ENCODE results near the gene ANKS1B. TPM values are rescaled to one million over a fixed set of nuclear protein-coding genes. Genes with fewer than 3 reads are reported as not detected.

The ANKS1B gene
- total RNA-seq, 1 donor from 2014 or later = 2.3 TPM

- Mint-ChIP-seq H3K27me3 (ENCODE audit: low read depth) (peaks cover 21% of the 10 kb centered on the region), H3K4me3 (ENCODE audit: unreplicated experiment) (no peak overlapping the region), H3K27ac (ENCODE audit: unreplicated experiment) (no peak overlapping the region), H3K36me3 (ENCODE audit: low read depth) (no peaks in the 10 kb centered on the region), H3K9me3 (ENCODE audit: low read depth) (peaks cover 7% of the 10 kb centered on the region), H3K4me1 (ENCODE audit: low read depth) (no peaks in the 10 kb centered on the region)
- no peak for DNase-seq (ENCODE audit: low spot score)
- no peak for TF ChIP-seq CTCF (IDR thresholded peaks at IDR 0.05)
Measured at GRCh38 chr12:99017971-99018370, 966.8 kb downstream of the ANKS1B start.

GRCh38 chr12:99009654-99010296 lies 975.0 kb downstream of the ANKS1B start:
- no peak overlapping the region for H3K4me3 Mint-ChIP-seq (ENCODE audit: unreplicated experiment)
- H3K36me3 Mint-ChIP-seq (ENCODE audit: low read depth) = no peaks in the 10 kb centered on the region
- H3K27ac Mint-ChIP-seq (ENCODE audit: unreplicated experiment) = no peak overlapping the region
- peaks cover 26% of the 10 kb centered on the region for H3K27me3 Mint-ChIP-seq (ENCODE audit: low read depth)
- TF ChIP-seq CTCF (IDR thresholded peaks at IDR 0.05) = no peak
- H3K4me1 Mint-ChIP-seq (ENCODE audit: low read depth) = no peaks in the 10 kb centered on the region
- no peak for DNase-seq (ENCODE audit: low spot score)
- no peaks in the 10 kb centered on the region for H3K9me3 Mint-ChIP-seq (ENCODE audit: low read depth)

GRCh38 chr12:99005601-99006000 lies 979.1 kb downstream of the ANKS1B start:
- no peak overlapping the region for H3K27ac Mint-ChIP-seq (ENCODE audit: unreplicated experiment)
- H3K4me3 Mint-ChIP-seq (ENCODE audit: unreplicated experiment) = no peak overlapping the region
- TF ChIP-seq CTCF (IDR thresholded peaks at IDR 0.05) = no peak

GRCh38 chr12:99004799-99005466 lies 979.8 kb downstream of the ANKS1B start:
- Mint-ChIP-seq H3K36me3 (ENCODE audit: low read depth) (no peaks in the 10 kb centered on the region), H3K4me1 (ENCODE audit: low read depth) (no peaks in the 10 kb centered on the region), H3K4me3 (ENCODE audit: unreplicated experiment) (no peak overlapping the region), H3K9me3 (ENCODE audit: low read depth) (no peaks in the 10 kb centered on the region), H3K27ac (ENCODE audit: unreplicated experiment) (no peak overlapping the region), H3K27me3 (ENCODE audit: low read depth) (peaks cover 34% of the 10 kb centered on the region)
- no peak for DNase-seq (ENCODE audit: low spot score)
- no peak for TF ChIP-seq CTCF (IDR thresholded peaks at IDR 0.05)

More at GRCh38 chr12:99005601-99006000, 979.1 kb downstream of the ANKS1B start:
- H3K36me3 Mint-ChIP-seq (ENCODE audit: low read depth) = no peaks in the 10 kb centered on the region
- no peaks in the 10 kb centered on the region for H3K9me3 Mint-ChIP-seq (ENCODE audit: low read depth)
- H3K4me1 Mint-ChIP-seq (ENCODE audit: low read depth) = no peaks in the 10 kb centered on the region
- peaks cover 34% of the 10 kb centered on the region for H3K27me3 Mint-ChIP-seq (ENCODE audit: low read depth)
- DNase-seq (ENCODE audit: low spot score) = no peak

- no peak for TF ChIP-seq CTCF (IDR thresholded peaks at IDR 0.05)
- Mint-ChIP-seq H3K27me3 (ENCODE audit: low read depth) (peaks cover 22% of the 10 kb centered on the region), H3K4me1 (ENCODE audit: low read depth) (no peaks in the 10 kb centered on the region), H3K4me3 (ENCODE audit: unreplicated experiment) (no peak overlapping the region), H3K9me3 (ENCODE audit: low read depth) (no peaks in the 10 kb centered on the region), H3K27ac (ENCODE audit: unreplicated experiment) (no peak overlapping the region), H3K36me3 (ENCODE audit: low read depth) (no peaks in the 10 kb centered on the region)
- DNase-seq (ENCODE audit: low spot score) = no peak
Measured at GRCh38 chr12:99002731-99003130, 982.0 kb downstream of the ANKS1B start.
